PC-3 (cell line): Measurements from ENCODE around the gene KRT5.

ENCODE experiments used
- EZH2 ChIP-seq: fragments of 300-600 bp; sonication (generic); IDR thresholded peaks from one replicate; pipeline ENCODE4 v1.6.1; 2017; ENCODE audit warnings: antibody characterized with exemption, mild to moderate bottlenecking, low read length; ENCODE audit not compliant: unreplicated experiment
- TF ChIP-seq, protein P1 (sequence below): fragments of 300-600 bp; sonication (generic); conservative IDR thresholded peaks from 2 replicates; pipeline ENCODE4 v1.5.1; 2017; ENCODE audit warnings: antibody characterized with exemption, low read depth, mild to moderate bottlenecking, low read length

GRCh38 chr12:52525661-52526499 is 5.7 kb upstream of the KRT5 start:
- TF ChIP-seq, protein P1, sequence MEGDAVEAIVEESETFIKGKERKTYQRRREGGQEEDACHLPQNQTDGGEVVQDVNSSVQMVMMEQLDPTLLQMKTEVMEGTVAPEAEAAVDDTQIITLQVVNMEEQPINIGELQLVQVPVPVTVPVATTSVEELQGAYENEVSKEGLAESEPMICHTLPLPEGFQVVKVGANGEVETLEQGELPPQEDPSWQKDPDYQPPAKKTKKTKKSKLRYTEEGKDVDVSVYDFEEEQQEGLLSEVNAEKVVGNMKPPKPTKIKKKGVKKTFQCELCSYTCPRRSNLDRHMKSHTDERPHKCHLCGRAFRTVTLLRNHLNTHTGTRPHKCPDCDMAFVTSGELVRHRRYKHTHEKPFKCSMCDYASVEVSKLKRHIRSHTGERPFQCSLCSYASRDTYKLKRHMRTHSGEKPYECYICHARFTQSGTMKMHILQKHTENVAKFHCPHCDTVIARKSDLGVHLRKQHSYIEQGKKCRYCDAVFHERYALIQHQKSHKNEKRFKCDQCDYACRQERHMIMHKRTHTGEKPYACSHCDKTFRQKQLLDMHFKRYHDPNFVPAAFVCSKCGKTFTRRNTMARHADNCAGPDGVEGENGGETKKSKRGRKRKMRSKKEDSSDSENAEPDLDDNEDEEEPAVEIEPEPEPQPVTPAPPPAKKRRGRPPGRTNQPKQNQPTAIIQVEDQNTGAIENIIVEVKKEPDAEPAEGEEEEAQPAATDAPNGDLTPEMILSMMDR: no peak
- no peak for TF ChIP-seq EZH2
